Left colon (tissue), 2 donors: Measurements from ENCODE around the gene BCKDHB. TPM values are rescaled to one million over a fixed set of nuclear protein-coding genes. Genes with fewer than 3 reads are reported as not detected.
A peak's percentile ranks its signal among the peaks of the same experiment; 100 is the strongest.
"Not testable (repeated sequence)": the region's sequence is repeated elsewhere in the genome, so short reads cannot be mapped to it uniquely, and the experiment has no call there.

ENCODE experiments used
- ATAC-seq: fragments of 200-7000 bp; cut with Tn5 transposase; one replicate; pipeline ENCODE4 v1.9.1; 2020; ENCODE audit warnings: mild to moderate bottlenecking, moderate library complexity
- DNase-seq, 2 donors: peaks; one replicate each; pipeline ENCODE4 v3.0.0-alpha.2; 2020
- intact Hi-C, 2 donors: fragments of 100-400 bp; cut with DNase I in 1 of 2; cut with micrococcal nuclease in 1 of 2; formaldehyde crosslinking; loops; one replicate each; pipeline versions ENCODE4 v1.11.2 to v1.14.0; 2022; cut with DNase I, micrococcal nuclease
- total RNA-seq, 2 donors: library from RNA; stranded (reverse); fragmentation: NEBNext Ultra II Directional; extraction: Animal tissue kit (Norgen Biotek cat#: 25700); gene quantifications; one replicate each; pipeline ENCODE4 v1.2.1, GENCODE V29; 2021
- donor health status: DM: no; HTN: no; CAD: no.
- donor health status: DM: yes; HTN: yes; CAD: no.

BCKDHB gene
- total RNA-seq, 2 donors from 2014 or later: 46.8 to 48.6 TPM

DNA sequence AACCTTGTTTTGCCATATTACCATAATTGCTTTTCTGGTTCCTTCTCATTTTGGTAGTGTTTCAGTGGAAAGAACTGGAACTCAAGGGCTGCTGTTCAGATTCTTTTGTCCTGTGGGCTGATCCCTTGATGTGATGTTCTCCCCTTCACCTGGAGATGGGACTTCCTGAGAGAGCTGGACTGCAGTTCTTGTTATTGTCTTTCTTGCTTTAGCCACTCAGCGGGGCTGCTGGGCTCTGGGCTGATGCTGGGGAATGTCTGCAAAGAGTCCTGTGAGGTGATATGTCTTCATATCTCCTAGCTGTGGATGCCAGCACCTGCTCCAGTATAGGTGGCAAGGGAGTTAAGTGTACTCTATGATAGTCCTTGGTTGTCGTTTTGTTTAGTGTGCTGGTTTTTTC lies 79.0 kb downstream of the BCKDHB start:
- ATAC-seq: no peak
- intact Hi-C loops: no loop called here
- no peak for DNase-seq

DNA sequence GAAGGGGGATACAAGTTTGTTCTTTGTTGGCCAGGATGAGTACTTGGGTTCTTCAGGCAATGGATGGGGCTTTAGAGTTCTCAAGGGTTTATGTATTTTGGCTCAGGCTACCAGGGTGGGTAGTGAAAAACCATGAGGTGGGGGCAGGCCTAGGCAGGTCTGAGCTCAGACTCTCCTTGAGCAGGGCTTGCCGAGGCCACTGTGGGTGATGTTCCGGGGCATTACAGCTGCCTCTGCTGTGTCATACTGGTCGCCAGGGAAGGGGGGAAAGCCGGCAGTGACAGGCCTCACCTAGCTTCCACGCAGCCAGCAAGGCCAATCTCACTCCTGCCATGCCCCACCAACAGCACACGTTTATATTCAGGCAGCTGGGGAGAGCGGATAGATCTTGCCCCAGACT lies 79.6 kb downstream of the BCKDHB start:
- no peak for ATAC-seq
- intact Hi-C loops: no loop called here
- DNase-seq: no peak

DNA sequence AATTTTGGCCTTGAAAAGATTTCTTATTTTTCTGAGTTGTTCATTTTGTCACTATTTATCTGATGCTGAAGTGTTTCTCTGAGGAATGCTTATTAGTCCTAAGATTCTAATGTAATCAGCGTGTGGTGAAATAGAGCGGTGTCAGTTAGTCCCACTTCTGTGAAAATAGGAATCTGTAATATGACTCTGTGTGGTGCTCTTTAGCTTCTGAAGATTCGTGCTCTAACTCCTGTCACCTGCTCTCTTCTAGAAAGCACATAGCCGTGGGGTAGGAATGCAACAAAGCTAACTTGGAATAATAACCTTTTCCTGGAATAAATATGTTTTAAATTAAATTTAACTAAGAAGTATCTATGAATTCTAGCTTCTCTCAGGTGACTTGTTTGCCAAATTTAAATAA lies 90.4 kb downstream of the BCKDHB start:
- no peak for DNase-seq
- intact Hi-C loops: no loop called here
- ATAC-seq: no peak

DNA sequence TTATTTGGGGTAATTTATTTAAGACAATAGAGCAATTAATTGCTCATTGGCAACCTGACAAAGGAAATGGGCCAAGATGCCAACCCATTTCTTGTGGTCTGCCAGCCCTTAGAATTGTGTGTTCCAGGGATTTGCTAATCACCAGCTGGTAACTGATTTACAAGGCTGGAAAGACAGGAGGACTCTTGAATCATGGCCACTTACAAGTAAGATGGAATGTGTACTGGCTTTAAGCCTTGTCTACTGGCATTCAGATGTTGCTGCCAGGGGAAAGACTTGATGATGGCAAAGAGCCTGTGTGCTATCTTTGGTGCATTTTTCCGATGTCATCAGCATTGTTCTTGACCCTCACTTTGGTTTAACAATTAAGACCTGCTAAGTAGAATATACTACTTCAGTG lies 91.0 kb downstream of the BCKDHB start:
- no peak for DNase-seq
- intact Hi-C loops: no loop called here
- ATAC-seq: no peak

DNA sequence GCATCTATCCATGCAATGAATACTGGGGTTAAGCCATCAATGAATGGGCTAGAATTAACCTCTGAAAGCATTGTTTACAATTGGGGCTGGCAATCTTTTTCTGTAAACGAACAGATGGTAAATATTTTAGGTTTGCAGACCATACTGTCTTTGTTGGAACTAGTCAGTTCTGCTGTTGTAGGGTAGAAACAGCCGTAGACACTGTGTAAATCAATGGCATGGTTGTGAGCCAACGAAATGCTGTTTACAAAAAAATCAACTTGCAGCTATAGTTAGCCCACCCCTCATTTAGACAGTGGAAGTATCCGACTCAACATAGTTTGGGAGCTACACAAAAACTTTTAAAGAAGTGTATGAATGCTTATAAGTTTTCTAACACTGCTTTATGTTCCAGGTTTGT lies 91.5 kb downstream of the BCKDHB start:
- intact Hi-C loops: no loop called here
- DNase-seq: no peak
- ATAC-seq: no peak

DNA sequence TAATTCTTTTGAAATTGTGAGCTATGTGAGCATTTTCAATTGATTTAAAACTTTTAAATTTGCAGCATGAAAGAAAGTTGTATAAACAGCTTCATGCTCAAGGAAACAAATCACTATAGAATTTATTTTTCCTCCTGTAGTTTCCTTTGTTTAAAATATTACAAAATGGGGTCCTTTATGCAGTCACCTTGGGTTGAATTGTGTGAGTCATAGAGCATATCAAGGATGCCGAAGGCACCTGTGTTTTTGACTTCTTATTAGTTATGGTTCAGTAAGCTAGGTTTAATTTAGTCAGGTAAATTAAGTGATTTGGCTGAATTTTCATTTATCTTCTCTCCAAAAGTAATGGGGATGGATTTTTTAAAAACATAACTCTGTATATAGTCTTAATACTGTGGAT lies 96.8 kb downstream of the BCKDHB start:
- ATAC-seq: no peak
- intact Hi-C loops: no loop called here
- no peak for DNase-seq

DNA sequence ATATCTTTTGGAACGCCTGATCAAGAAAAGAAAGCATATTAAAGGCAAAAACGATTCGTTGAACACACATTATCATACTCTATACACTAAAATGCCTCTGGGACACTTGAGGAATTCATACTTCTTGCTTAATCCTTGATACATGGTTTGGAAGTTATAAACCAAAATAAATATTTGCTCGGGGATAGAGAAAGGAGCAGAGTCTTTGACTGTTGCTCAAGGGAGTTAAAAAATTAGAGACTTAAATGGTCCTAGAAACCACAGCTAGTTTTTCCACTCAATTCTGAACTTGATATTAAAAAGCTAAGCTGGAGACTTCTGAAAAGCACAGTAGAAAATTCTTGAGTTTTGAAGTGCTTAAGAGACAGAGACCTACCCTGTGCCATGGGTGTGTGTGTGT lies 98.9 kb downstream of the BCKDHB start:
- ATAC-seq: no peak
- intact Hi-C loops: no loop called here
- DNase-seq: no peak

DNA sequence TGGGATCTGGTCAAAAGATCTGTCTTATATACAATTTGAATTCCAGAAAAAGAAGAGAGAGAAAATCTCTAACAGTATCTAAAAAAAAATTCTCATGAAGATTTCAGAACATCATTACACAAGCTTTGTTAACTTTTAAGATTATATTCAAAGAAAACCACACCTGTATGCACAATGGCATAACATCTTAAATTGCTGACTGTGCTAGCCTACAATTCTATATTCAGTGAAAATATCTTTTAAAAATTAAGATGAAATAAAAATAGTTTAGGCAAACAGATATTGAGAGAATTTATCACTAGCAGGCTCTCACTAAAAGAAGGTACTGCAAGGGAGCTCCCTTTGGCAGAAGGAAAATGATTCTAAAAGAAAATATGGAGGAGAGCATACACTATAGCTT lies 100.3 kb downstream of the BCKDHB start:
- ATAC-seq (no peak), DNase-seq (no peak)
- intact Hi-C loops: no loop called here

DNA sequence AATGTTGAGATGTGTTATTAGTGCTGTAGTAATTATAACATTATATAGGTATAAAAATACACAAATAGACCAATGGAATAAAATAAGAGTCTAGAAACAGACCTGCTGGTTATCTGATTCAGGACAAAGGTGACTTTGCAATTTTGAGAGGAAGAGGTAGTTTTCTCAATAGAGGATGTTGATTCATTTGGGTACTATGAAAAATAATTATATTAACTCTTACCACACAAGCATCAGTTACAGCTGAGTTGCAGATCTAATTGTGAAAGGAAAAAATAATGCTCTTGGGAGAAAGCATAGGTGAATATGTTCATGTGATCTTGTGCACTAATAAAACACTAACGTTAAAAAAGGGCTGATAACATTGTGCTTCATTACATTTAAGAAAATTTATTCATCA lies 103.0 kb downstream of the BCKDHB start:
- intact Hi-C loops: no loop called here
- DNase-seq (no peak), ATAC-seq (no peak)

DNA sequence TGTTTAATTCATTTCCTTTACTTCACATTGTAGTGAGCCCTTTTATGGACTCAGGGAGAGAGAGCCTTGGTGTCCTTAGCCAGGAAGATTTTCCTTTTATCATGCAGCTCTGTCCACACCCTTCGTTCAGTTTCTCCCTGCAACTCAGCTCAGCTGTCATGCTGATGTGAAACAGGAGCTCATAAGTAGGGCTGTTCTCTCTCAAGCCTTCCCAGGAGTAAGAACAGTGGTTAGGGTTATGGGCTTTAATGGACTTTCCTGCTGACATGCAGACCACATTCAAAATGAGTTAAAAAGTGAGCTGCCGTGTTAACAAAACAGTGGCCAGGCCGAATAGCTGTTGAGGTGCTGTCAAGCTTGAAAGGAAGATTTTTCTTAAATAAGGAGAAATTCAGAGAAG lies 104.1 kb downstream of the BCKDHB start:
- intact Hi-C loops: loop anchor here in 1 of 2 donors (5.0 to 10.0 kb wide), 2 partner anchors 394 to 1542 kb away; partner anchors contain the start of gene TENT5A
- DNase-seq (peak in 1 of 2 donors; percentile 32), ATAC-seq (peak; percentile 42)

DNA sequence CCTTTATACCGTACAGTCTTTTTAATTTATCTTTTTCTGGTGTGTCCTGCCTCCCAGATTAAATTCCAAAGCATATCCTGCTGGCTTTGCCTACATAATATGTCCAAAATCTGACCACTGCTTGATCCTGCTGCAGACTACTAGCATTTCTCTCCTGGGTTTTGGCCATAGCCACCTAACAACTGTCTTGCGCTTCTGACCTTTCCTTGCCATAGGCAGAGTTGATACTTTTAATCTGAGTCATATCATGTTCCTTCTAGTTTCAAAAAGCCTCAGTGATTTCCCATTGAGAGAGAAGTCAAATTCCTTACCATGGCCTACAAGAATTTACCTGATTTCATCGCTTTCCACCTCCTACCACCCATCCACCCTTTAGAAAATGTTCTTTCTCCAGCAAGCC lies 104.8 kb downstream of the BCKDHB start:
- DNase-seq (no peak), ATAC-seq (no peak)
- intact Hi-C loops: loop anchor here in 1 of 2 donors (5.0 to 10.0 kb wide), 2 partner anchors 394 to 1541 kb away; partner anchors contain the start of gene TENT5A

DNA sequence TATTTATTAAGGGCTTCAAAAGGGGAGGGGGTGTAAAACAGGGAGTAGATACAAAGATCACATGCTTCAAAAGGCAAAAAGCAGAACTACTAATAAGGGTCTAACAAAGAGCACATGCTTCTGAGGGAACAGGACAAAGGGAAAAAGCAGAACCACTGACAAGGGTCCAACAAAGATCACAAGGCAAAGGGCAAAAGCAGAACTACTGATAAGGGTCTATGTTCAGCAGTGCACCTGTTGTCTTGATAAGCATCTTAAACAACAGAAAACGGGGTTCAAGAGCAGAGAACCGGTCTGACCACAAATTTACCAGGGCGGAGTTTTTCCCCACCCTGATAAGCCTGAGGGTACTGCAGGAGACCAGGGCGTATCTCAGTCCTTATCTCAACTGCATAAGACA lies 105.4 kb downstream of the BCKDHB start:
- intact Hi-C loops: loop anchor here in 1 of 2 donors (5.0 to 10.0 kb wide), 2 partner anchors 393 to 1540 kb away; partner anchors contain the start of gene TENT5A
- not testable (repeated sequence) for DNase-seq, ATAC-seq

DNA sequence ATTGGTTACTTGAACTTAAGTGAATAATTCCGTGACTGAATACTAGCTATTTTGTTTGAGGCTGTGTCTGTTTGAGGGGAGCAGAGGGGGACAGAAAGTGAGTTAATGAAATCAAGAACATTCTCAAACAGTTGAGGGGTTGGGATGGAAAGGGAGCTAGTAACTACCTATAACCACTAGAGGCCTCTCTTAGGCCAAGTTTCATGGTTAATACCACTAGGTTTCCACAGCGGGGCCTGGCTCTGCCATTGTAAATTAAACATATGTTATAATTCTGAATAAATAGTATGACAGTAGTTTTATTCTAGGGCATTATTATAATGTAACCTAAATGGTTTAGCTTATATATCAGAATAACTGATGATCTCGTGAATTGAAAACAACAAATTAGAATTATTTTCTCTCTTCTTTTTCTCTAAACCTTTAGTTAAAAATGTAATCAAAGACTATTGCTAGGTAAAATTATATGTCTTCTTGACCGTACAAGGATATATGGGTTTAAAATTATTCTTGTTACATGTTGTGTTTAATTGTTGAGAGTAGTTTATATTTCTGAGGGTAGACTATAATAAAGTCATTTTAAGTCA lies 108.1 kb downstream of the BCKDHB start:
- DNase-seq (peak in 1 of 2 donors; percentile 25), ATAC-seq (peak; percentile 83)
- intact Hi-C loops: loop anchor here in 1 of 2 donors (5.0 to 10.0 kb wide), 2 partner anchors 390 to 1538 kb away; partner anchors contain the start of gene TENT5A

DNA sequence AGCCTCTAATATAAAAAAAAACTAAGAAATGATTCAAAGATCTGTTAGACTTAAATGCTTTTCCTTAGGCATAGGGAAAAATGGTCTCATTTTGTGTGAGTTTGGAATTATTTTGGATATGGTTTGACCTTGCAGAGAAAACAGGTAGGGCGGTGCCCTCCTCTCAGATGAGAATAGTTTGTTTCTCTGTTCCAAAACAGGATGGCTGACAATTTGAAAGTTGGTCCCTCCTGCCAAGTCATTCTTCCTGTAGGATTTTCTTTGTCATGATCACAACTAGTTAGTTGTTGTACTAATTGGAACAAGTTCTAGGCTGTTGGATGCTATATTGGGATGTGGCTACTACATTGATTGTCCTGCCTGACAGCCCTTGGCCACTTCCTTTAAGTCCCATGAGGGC lies 108.6 kb downstream of the BCKDHB start:
- DNase-seq (no peak), ATAC-seq (no peak)
- intact Hi-C loops: loop anchor here in 1 of 2 donors (10.0 kb wide), 1 partner anchor 390 kb away; no protein-coding TSS in a partner anchor

DNA sequence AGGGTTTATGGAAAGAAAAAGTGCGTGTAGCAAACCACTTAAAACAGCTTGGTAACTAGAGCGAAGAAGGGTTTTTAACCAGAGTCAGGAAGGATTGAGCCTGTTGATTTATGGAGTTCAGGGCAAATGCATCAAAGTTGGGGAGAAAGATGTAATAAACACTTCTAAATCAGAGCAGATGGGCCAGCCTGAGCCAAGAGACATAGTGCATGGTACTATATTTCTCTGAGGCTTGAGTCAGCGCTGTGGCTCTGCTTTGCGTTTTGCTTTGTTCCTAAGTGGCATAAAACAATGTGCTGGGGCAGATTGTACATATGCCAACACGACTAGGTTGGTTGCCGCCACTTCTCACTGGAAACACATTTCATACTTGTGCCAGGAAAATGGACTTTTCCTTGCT lies 111.3 kb downstream of the BCKDHB start:
- intact Hi-C loops: loop anchor here in 1 of 2 donors (10.0 kb wide), 1 partner anchor 387 kb away; no protein-coding TSS in a partner anchor
- DNase-seq (peak in 1 of 2 donors; percentile 39), ATAC-seq (no peak)

DNA sequence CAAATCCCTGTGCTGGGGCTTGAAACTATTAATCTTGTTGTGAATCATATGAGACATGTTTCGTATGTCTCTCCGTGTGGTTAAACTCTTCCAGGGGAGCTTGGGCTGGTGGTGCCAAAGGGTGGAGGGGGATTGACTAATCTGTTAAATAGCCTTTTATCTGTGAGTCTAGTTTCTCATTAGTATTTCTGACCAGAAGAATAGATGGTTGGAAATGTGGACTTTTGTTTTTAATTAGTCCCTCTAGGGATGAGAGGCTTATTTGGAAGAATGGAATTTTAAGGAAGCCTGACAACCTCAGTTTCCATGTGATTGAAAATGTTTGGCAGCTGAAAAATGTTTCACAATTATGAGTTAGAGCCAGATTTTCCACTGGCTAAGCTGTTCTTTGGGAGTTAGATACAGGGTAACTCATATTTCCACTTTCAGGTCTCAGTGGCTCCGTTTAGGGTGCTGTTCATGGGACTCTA lies 117.3 kb downstream of the BCKDHB start:
- ATAC-seq: no peak
- intact Hi-C loops: no loop called here
- DNase-seq: no peak

DNA sequence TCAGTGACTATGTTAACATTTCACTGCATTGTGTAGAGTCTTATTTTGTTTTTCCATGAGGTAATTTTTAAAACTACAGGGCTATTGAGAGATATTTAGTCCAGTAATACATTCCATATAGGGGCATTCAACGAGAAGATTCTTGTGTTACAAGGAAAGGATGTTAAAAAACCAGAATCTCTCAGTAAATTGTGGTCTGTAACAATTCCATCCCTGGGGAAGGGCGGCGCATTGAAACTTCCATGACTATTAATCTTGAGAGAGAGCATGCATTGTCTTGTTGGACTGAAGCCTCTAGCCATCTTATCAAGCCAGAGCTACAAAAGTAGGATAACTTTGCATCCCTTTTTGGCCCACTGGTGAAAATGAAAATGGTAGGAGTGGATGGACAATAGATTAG lies 119.7 kb downstream of the BCKDHB start:
- no peak for DNase-seq
- ATAC-seq: no peak
- intact Hi-C loops: no loop called here

DNA sequence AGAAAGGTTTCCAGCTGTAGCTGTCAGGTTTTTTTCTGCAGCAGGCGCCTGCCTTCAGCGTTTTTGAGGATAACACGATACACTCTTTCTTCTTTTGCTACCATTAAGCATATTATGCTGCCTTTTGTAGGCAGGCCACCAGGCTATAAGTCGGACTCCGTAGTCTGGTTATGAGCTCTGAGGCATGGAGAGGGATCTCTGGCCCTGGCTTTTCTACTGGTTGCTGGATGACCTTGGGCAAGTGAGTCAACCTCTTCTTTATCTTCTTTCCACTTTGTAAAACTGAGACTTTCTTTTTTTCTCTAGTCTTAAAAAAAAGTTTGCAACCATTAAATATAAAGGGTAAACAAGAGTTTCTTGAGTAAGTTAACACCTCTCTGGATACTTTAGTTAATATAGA lies 120.2 kb downstream of the BCKDHB start:
- ATAC-seq: no peak
- intact Hi-C loops: no loop called here
- DNase-seq: no peak

DNA sequence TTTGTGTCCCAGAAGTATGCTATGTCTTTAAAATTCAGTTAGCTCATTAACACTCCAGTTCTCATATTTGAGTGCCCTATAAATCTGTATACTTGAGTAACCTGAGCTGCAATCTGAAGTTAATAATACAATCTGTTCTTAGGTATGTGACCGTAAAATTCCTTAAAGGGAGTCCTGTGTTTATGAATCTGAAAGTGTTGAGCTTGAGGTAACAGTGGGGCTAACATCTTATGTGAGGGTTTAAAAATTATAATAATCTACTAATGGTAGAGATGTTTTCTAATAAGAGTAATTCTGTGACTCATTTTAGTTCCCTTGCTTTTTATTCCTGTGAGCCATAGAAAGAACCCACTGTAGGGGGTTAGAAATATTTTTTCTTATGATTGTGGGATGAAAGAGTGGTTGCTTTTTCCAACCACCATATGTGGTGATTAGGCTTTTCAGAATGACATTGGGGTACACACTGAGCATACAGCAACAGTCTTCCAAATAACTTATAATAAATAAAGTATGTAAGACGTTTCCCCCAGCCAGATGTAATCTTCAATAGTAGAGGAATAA lies 121.2 kb downstream of the BCKDHB start:
- DNase-seq: no peak
- intact Hi-C loops: no loop called here
- no peak for ATAC-seq

DNA sequence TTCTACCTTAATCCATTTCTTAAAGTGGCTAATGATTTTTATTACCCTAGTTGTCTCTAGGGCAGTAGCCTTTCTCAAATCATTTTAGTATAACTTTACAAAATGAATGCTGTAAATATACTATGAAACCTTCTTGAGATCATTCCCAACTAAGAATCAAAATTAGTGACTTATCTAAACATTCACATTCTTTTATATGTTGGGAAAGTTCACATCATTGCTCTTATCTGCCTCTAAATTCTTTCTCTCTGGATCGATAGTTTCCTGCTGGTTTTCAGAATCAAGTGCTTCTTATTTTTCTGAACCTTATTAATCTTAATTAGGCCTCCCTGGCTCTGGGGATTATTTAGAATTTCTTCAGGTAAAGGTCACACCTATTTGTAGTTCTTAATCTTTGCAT lies 126.8 kb downstream of the BCKDHB start:
- ATAC-seq (no peak), DNase-seq (no peak)
- intact Hi-C loops: no loop called here

DNA sequence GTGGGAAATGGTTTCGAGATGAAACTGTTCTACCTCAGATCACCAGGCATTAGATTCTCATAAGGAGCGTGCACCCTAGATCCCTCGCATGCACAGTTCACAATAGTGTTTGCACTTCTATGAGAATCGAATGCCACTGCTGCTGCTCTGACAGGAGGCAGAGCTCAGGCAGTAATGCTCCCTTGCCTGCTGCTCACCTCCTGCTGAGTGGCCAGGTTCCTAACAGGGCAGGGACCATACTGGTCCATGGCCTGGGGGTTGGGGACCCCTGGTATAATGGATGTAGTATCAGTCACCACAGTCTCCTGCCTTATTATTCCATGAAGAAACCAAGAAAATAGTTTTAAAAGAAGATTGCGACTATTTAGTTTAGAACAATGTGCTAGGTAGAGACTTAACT lies 127.5 kb downstream of the BCKDHB start:
- no peak for DNase-seq
- intact Hi-C loops: no loop called here
- no peak for ATAC-seq
